ENCODE measurements around the gene CEACAM4. TPM values are rescaled to one million over a fixed set of nuclear protein-coding genes. Genes with fewer than 3 reads are reported as not detected.

The CEACAM4 gene
- total RNA-seq, 1 experiment from 2014 or later = not detected

- Histone ChIP-seq H3K4me3 (ENCODE audit: low read depth in 2 of 2, low read length in 2 of 2) (no peak overlapping the region), H3K36me3 (ENCODE audit: control insufficient read depth, insufficient read depth, low read length) (no peaks in the 10 kb centered on the region), H3K4me1 (ENCODE audit: control insufficient read depth, insufficient read depth, low read length) (no peaks in the 10 kb centered on the region), H3K9me3 (ENCODE audit: control insufficient read depth, insufficient read depth, low read depth, low read length) (no peaks in the 10 kb centered on the region), H3K27me3 (ENCODE audit: control insufficient read depth, insufficient read depth, low read length) (no peaks in the 10 kb centered on the region), H3K27ac (ENCODE audit: low read length) (no peak overlapping the region)
- in situ Hi-C loops (cut with HindIII; ENCODE audit: low pct_unique_long_range_greater_than_20kb, low sequenced_read_pairs) (no loop called here), intact Hi-C loops (cut with micrococcal nuclease; ENCODE audit: unreplicated experiment) (no loop called here)
- DNase-seq (ENCODE audit: low read depth, low spot score) (no peak), ATAC-seq (no peak)
- BruUV-seq (replicated peaks) = no TSS peak
- no peak for TF ChIP-seq REST (IDR thresholded peaks at IDR 0.05; ENCODE audit: insufficient read depth in 1 of 2, low read depth in 2 of 2, low read length in 1 of 2)
- TF ChIP-seq POLR2AphosphoS5 (IDR thresholded peaks at IDR 0.05; ENCODE audit: low read depth, low read length) = no peak
- TF ChIP-seq SIN3A (IDR thresholded peaks at IDR 0.05; ENCODE audit: borderline replicate concordance, insufficient read depth, low read depth, low read length) = no peak
- no peak for TF ChIP-seq CTCF (IDR thresholded peaks at IDR 0.05)
- TF ChIP-seq TCF7L2 (IDR thresholded peaks at IDR 0.05; ENCODE audit: low read depth, low read length) = no peak
- CTCF ChIA-PET = no interaction called here
- POLR2A ChIA-PET = no interaction called here
Observed at GRCh38 chr19:41612483-41612882, 14.4 kb downstream of the CEACAM4 start.

GRCh38 chr19:41610789-41611188 is 16.1 kb downstream of the CEACAM4 start:
- Histone ChIP-seq H3K27me3 (ENCODE audit: control insufficient read depth, insufficient read depth, low read length) (no peaks in the 10 kb centered on the region; the same call in 1 of the 2 replicates), H3K9me3 (ENCODE audit: control insufficient read depth, insufficient read depth, low read depth, low read length) (no peaks in the 10 kb centered on the region), H3K27ac (ENCODE audit: low read length) (no peak overlapping the region), H3K4me1 (ENCODE audit: control insufficient read depth, insufficient read depth, low read length) (no peaks in the 10 kb centered on the region), H3K4me3 (ENCODE audit: low read depth in 2 of 2, low read length in 2 of 2) (no peak overlapping the region), H3K36me3 (ENCODE audit: control insufficient read depth, insufficient read depth, low read length) (no peaks in the 10 kb centered on the region)
- ATAC-seq (no peak), DNase-seq (ENCODE audit: low read depth, low spot score) (no peak)
- intact Hi-C loops (cut with micrococcal nuclease; ENCODE audit: unreplicated experiment) = no loop called here
- BruUV-seq (replicated peaks) = no TSS peak
- in situ Hi-C loops (cut with HindIII; ENCODE audit: low pct_unique_long_range_greater_than_20kb, low sequenced_read_pairs) = no loop called here
- ChIA-PET POLR2A (no interaction called here), CTCF (no interaction called here)
- no peak for TF ChIP-seq POLR2AphosphoS5 (IDR thresholded peaks at IDR 0.05; ENCODE audit: low read depth, low read length)
- no peak for TF ChIP-seq REST (IDR thresholded peaks at IDR 0.05; ENCODE audit: insufficient read depth in 1 of 2, low read depth in 2 of 2, low read length in 1 of 2)
- no peak for TF ChIP-seq TCF7L2 (IDR thresholded peaks at IDR 0.05; ENCODE audit: low read depth, low read length)
- no peak for TF ChIP-seq SIN3A (IDR thresholded peaks at IDR 0.05; ENCODE audit: borderline replicate concordance, insufficient read depth, low read depth, low read length)
- TF ChIP-seq CTCF (IDR thresholded peaks at IDR 0.05) = no peak

Data from Panc1 (cell line).